22Rv1 (cell line): ENCODE measurements around the gene TMF1.

Source experiments
- H3K27ac ChIP-seq: fragments of 450-650 bp; 2 replicates; pipeline ENCODE4 v1.5.1; 2017
- ZFX ChIP-seq: fragments of 450-650 bp; IDR thresholded peaks from 2 replicates; pipeline ENCODE4 v1.6.1; 2017; ENCODE audit warnings: antibody characterized with exemption, borderline replicate concordance
- TF ChIP-seq, protein P1 (sequence below): fragments of 450-650 bp; IDR thresholded peaks from 2 replicates; pipeline ENCODE4 v1.5.1; 2017; ENCODE audit warnings: mild to moderate bottlenecking

TMF1 gene

DNA sequence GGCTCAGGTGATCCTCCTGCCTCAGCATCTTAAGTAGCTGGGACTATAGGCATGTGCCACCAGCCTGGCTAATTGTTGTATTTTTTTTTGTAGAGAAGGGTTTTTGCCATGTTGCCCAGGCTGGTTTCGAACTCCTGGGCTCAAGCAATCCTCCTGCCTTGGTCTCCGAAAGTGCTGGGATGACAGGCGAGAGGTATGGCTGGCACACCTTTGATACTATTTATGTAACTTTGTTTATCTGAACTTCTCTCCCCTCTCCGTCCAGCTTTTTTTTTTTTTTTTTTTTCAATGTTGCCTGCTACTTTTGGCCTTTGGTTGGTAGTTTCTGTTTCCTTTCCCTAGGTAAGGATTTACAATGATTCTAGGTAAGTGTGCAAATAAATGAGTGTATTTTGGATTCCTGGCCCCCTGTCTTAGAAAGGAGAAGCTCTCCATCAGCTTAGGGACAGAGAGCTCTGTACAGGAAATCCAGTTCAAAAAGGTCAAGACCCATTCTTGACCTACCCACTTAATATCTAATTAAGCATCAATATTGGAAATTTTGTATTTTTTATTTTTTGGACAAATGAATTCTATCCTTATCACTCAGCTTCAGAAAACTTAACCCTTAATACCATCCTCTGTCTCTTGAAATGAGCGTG lies 39.4 kb upstream of the TMF1 start:
- H3K27ac ChIP-seq, result peak overlapping the region; percentile 52
- TF ChIP-seq, protein P1, sequence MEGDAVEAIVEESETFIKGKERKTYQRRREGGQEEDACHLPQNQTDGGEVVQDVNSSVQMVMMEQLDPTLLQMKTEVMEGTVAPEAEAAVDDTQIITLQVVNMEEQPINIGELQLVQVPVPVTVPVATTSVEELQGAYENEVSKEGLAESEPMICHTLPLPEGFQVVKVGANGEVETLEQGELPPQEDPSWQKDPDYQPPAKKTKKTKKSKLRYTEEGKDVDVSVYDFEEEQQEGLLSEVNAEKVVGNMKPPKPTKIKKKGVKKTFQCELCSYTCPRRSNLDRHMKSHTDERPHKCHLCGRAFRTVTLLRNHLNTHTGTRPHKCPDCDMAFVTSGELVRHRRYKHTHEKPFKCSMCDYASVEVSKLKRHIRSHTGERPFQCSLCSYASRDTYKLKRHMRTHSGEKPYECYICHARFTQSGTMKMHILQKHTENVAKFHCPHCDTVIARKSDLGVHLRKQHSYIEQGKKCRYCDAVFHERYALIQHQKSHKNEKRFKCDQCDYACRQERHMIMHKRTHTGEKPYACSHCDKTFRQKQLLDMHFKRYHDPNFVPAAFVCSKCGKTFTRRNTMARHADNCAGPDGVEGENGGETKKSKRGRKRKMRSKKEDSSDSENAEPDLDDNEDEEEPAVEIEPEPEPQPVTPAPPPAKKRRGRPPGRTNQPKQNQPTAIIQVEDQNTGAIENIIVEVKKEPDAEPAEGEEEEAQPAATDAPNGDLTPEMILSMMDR, result no peak
- no peak for TF ChIP-seq ZFX

DNA sequence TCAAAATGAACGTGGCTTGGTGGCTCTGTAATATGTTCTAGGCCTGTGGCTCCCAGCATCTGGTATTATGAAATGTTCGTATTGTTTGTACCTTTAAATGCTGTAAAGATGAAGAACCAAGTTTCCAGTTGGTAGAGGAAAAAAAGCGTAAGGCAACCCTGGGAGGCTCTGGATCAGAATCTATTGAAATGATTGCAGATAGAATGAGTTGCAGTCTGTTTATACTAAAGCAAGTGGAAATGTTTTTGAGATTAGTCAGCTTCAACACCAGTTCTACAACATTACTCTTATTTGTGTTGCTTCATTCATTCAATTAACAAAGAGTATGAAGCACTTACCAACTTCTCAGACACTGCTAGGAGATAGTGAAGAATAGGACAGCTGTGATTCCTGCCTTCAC lies 37.9 kb upstream of the TMF1 start:
- H3K27ac ChIP-seq, result no peak overlapping the region
- TF ChIP-seq, protein P1, result no peak

DNA sequence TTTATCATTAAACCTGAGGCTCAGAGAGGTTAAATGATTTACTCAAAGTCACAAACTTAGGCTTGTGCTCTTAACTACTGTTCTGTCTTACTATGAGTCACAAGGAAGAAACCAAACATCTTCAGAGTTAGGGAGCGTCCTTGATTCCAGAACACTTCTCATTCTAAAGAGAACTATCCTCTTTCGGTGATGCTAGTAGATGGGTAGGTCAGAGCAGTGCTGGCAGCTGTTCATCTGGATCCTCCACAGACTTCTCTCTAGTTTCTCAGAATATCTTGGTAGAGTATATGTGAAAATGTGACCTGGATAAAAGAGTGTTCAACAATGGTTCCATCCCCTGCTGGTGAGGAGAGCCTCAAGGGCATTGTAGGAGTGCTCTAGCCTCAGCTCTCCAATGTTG lies 35.9 kb upstream of the TMF1 start:
- no peak for TF ChIP-seq ZFX
- TF ChIP-seq, protein P1, result no peak
- H3K27ac ChIP-seq, result no peak overlapping the region

DNA sequence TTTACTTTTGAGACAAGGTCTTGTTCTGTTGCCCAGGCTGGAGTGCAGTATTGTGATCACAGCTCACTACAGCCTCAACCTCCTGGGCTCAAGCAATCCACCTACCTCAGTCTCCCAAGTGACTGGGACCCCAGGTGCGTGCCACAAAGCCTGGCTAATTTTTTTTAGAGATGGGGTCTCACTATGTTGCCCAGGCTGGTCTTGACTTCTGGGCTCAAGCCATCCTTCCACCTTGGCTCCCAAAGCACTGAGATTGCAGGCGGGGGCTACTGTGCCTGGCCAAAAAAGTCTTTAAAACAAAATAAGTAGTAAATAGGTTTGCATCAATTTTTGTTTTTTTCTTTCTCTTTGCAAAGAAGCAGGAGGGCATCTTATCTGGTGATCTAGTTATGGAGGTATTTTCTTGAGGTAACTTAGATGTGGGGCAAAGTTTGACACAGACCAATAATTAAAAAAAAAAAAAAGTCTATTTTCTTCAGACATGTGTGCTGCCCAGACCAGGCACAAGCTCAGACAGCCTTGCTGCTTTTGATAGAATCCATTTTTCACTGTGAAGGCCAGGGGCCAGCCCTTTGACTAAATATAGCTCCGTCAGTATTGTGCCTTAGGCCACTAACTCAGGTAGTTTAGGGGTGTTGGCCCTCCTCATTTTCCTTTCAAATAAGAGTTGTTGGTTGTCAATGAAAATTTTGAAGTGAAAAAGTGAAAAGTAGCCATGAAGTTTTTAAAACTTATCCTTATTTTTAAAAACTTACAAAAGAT lies 35.1 kb upstream of the TMF1 start:
- TF ChIP-seq, protein P1, result no peak
- no peak for TF ChIP-seq ZFX
- H3K27ac ChIP-seq, result peak overlapping the region; percentile 87

DNA sequence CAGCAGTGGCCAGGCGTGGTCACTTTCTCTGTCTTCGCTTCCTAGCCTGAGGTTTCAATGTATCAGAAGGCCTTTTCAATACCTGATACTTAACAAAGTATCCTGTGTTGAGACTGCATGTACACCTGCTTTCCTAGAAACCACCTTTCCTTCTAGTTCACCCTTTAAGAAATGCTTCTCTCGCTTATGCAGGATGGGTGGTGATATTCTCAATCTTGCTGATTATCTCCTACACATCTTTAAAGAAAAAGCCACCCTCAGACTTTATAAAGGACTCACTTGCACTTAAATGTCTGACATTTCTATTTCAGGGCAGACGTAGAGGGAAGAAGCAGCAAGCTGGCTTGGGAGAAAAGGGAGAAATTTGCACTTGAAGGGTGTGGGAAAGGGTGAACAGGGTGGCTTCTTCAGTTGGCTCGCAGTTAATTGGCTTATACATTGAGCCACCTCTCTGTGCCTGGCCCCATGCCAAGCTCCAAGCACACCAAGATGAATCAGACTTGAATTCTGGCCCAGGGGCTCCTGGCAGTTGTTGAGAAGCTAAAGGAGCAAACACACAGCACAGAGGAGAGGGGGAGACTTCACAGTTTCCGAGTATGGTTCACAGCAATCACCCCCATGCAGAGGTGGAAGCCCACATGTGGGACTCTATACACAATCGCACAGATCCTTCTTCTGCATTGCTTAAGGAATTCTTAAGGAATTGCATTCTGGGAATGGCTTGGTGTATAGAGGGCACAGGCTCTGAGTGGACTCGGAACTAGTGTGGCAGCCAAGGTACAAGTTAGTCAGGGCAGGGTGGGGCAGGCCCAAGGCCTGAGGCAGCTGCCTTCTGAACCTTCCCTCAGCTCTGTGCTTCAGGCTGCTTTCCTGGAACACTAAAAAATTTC lies 33.9 kb upstream of the TMF1 start:
- peak overlapping the region; percentile 87 for H3K27ac ChIP-seq
- TF ChIP-seq ZFX, result no peak
- TF ChIP-seq, protein P1, result no peak

DNA sequence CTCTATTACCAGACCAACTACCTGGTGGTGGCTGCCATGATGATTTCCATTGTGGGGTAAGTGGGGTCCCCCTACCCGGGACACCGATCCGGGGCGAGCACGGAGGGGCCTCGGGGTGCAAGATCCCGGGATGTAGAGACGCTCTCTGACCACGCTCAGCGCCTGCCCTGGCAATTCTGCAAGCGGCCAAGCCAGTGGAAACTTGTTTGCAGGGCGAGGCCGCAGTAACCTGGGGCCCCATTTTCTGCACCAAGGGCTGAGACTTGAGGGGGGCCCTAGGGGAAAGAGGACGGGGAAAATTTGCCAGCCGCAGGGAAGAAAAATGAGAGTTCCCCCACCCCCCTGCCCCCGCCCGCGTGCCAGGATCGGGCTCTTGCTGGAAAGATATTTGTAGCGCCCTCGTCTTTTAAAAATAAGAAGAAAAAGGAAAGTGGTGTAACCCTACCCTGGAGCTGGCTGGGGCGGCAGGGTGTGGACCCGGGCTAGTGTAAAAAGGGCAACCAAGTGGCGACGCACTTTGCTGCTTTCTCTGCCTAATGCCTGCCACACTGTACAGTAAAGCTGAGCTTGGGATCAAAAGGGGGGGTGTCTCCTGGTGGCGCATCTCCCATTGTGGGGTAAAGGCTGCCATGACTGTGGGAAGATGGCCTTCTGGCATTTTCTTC lies 33.2 kb upstream of the TMF1 start:
- peak overlapping the region; percentile 87 for H3K27ac ChIP-seq
- TF ChIP-seq ZFX, result no peak
- TF ChIP-seq, protein P1, result no peak
